ENCODE results near the gene MAGEB3. TPM values are rescaled to one million over a fixed set of nuclear protein-coding genes. Genes with fewer than 3 reads are reported as not detected.

MAGEB3 gene
- total and polyA plus RNA-seq, 9 of the 15 experiments (the other 6 are each of a cell fraction or from before 2014, with no cell fraction given): 0.07 to 0.11 TPM; not detected in 7

DNA sequence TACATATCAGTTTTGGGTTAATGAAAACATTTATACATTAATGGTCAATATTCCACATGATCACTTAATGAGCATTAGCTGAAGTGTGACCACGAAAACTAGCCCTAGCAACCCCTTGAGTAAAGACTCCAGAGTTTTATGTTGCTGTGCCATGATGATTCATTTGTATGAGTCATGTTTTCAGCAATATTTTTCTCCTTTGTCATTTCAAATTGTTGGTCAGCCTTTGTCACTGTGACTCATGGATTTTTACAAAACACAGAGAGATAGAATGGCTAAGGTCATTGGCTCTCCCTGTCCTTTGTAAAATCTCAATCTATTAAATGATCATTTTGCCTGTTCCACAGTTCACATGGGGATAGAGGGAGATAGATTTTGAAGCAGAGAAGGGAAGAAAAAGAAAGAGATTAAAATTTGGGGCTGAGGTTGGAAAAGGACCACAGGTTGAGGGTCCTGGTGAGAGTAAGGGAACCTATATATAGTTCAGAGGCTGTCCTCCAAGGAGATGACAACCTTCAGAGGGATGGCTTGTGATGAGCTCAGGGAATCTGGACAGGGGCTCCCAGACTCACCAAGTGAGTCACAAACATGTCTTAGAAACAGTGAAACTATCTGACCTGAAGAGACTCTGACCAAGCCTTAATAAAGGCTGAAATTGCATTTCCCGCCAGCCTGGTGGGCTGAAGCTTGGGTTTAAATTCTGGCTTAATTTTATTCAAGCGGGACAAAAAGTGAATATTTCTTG, 53.2 kb downstream of the MAGEB3 start (continued):
- TF ChIP-seq RB1 (IDR thresholded peaks at IDR 0.05; ENCODE audit: low read depth) (no peak), MEF2A (IDR thresholded peaks at IDR 0.05; ENCODE audit: control insufficient read depth, low read depth, low read length) (no peak)

Other genes with a start within 250 kb of the MAGEB3 start
- gene MAGEB2, start 15.1 kb upstream of the MAGEB3 start, total RNA-seq (2014; rRNA removed): 88.8 and 92.9 TPM in 2 replicates
- gene MAGEB2, start 15.1 kb upstream of the MAGEB3 start, total RNA-seq (2014; rRNA removed; fragmentation: Illumina TruSeq; extraction: Trizol): 83.3 and 84.4 TPM in 2 replicates
- gene MAGEB2, start 15.1 kb upstream of the MAGEB3 start, total RNA-seq (2015; rRNA removed; fragmentation: Illumina TruSeq; extraction: Trizol): 71.5 and 75.0 TPM in 2 replicates
- gene MAGEB2, start 15.1 kb upstream of the MAGEB3 start, total RNA-seq (2021): 88.8 and 93.1 TPM in 2 replicates
- gene MAGEB2, start 15.1 kb upstream of the MAGEB3 start, polyA plus RNA-seq (2011; rRNA removed): 6.2 and 21.6 TPM in 2 replicates
- 116 and 141 TPM in 2 replicates for gene MAGEB2, start 15.1 kb upstream of the MAGEB3 start, polyA plus RNA-seq (2014; fragmentation: Illumina TruSeq; extraction: Trizol)
- gene MAGEB2, start 15.1 kb upstream of the MAGEB3 start, polyA plus RNA-seq (2014; fragmentation: Nextera tagmentation; extraction: Ambion mirVana): 100 to 1,000 TPM; 235 to 277 TPM
- 61.5 and 78.1 TPM in 2 replicates for gene MAGEB2, start 15.1 kb upstream of the MAGEB3 start, polyA plus RNA-seq (2014; rRNA removed)
- 0.09 TPM in 1 of 2 replicates, not detected in the other for gene MAGEB4, start 11.3 kb downstream of the MAGEB3 start, total RNA-seq (2014; rRNA removed)
- not detected in 2 replicates for gene MAGEB4, start 11.3 kb downstream of the MAGEB3 start, total RNA-seq (2014; rRNA removed; fragmentation: Illumina TruSeq; extraction: Trizol)
- not detected in 2 replicates for gene MAGEB4, start 11.3 kb downstream of the MAGEB3 start, total RNA-seq (2015; rRNA removed; fragmentation: Illumina TruSeq; extraction: Trizol)
- gene MAGEB4, start 11.3 kb downstream of the MAGEB3 start, total RNA-seq (2021): not detected in 2 replicates
- not detected in 2 replicates for gene MAGEB4, start 11.3 kb downstream of the MAGEB3 start, polyA plus RNA-seq (2011; rRNA removed)
- 0.07 TPM in 1 of 2 replicates, not detected in the other for gene MAGEB4, start 11.3 kb downstream of the MAGEB3 start, polyA plus RNA-seq (2014; fragmentation: Illumina TruSeq; extraction: Trizol)
- under 1 TPM; 0.04 to 0.06 TPM for gene MAGEB4, start 11.3 kb downstream of the MAGEB3 start, polyA plus RNA-seq (2014; fragmentation: Nextera tagmentation; extraction: Ambion mirVana)
- not detected in 2 replicates for gene MAGEB4, start 11.3 kb downstream of the MAGEB3 start, polyA plus RNA-seq (2014; rRNA removed)
- 43.4 and 44.5 TPM in 2 replicates for gene MAGEB1, start 16.5 kb downstream of the MAGEB3 start, total RNA-seq (2014; rRNA removed)
- gene MAGEB1, start 16.5 kb downstream of the MAGEB3 start, total RNA-seq (2014; rRNA removed; fragmentation: Illumina TruSeq; extraction: Trizol): 42.9 and 43.3 TPM in 2 replicates
- 35.7 and 37.3 TPM in 2 replicates for gene MAGEB1, start 16.5 kb downstream of the MAGEB3 start, total RNA-seq (2015; rRNA removed; fragmentation: Illumina TruSeq; extraction: Trizol)
- 32.6 and 32.8 TPM in 2 replicates for gene MAGEB1, start 16.5 kb downstream of the MAGEB3 start, total RNA-seq (2021)
- gene MAGEB1, start 16.5 kb downstream of the MAGEB3 start, polyA plus RNA-seq (2011; rRNA removed): 14.2 and 37.4 TPM in 2 replicates
- gene MAGEB1, start 16.5 kb downstream of the MAGEB3 start, polyA plus RNA-seq (2014; fragmentation: Illumina TruSeq; extraction: Trizol): 65.4 and 68.7 TPM in 2 replicates
- gene MAGEB1, start 16.5 kb downstream of the MAGEB3 start, polyA plus RNA-seq (2014; fragmentation: Nextera tagmentation; extraction: Ambion mirVana): 100 to 1,000 TPM in 1 of 2 experiments, 10 to 100 TPM in 1; 90.0 to 100 TPM
- 54.8 and 55.6 TPM in 2 replicates for gene MAGEB1, start 16.5 kb downstream of the MAGEB3 start, polyA plus RNA-seq (2014; rRNA removed)
- not detected in 2 replicates for gene NR0B1, start 78.7 kb downstream of the MAGEB3 start, total RNA-seq (2014; rRNA removed)
- gene NR0B1, start 78.7 kb downstream of the MAGEB3 start, total RNA-seq (2014; rRNA removed; fragmentation: Illumina TruSeq; extraction: Trizol): not detected in 2 replicates
- gene NR0B1, start 78.7 kb downstream of the MAGEB3 start, total RNA-seq (2015; rRNA removed; fragmentation: Illumina TruSeq; extraction: Trizol): not detected in 2 replicates
- gene NR0B1, start 78.7 kb downstream of the MAGEB3 start, total RNA-seq (2021): not detected in 2 replicates
- not detected in 2 replicates for gene NR0B1, start 78.7 kb downstream of the MAGEB3 start, polyA plus RNA-seq (2011; rRNA removed)
- not detected in 2 replicates for gene NR0B1, start 78.7 kb downstream of the MAGEB3 start, polyA plus RNA-seq (2014; fragmentation: Illumina TruSeq; extraction: Trizol)
- gene NR0B1, start 78.7 kb downstream of the MAGEB3 start, polyA plus RNA-seq (2014; fragmentation: Nextera tagmentation; extraction: Ambion mirVana): not detected
- gene NR0B1, start 78.7 kb downstream of the MAGEB3 start, polyA plus RNA-seq (2014; rRNA removed): not detected in 2 replicates